MM.1S (cell line): ENCODE results near the gene ZNF280D.

Experiments used
- DNase-seq: peaks from one replicate; pipeline ENCODE4 v3.0.0-alpha.2; 2015
- H2AFZ ChIP-seq: fragments of 300-600 bp; sonication (generic); 2 replicates; pipeline ENCODE4 v1.6.0; 2016; ENCODE audit warnings: antibody characterized with exemption, low read length
- H3F3A ChIP-seq: fragments of 300-600 bp; sonication (generic); 2 replicates; pipeline ENCODE4 v1.6.1; 2016; ENCODE audit warnings: mild to moderate bottlenecking, antibody characterized with exemption, low read length, moderate library complexity, mixed read lengths; ENCODE audit not compliant: insufficient read depth
- H3K27ac ChIP-seq: fragments of 300-600 bp; sonication (generic); 2 replicates; pipeline ENCODE4 v1.5.1; 2016; ENCODE audit warnings: mild to moderate bottlenecking, low read length
- H3K27me3 ChIP-seq: fragments of 300-600 bp; sonication (generic); replicated peaks from 2 replicates; pipeline ENCODE4 v1.6.0; 2016; ENCODE audit warnings: low read length; ENCODE audit not compliant: insufficient read depth
- H3K36me3 ChIP-seq: fragments of 300-600 bp; sonication (generic); replicated peaks from 2 replicates; pipeline ENCODE4 v1.6.1; 2016; ENCODE audit warnings: mild to moderate bottlenecking, low read length, mixed read lengths; ENCODE audit not compliant: insufficient read depth
- H3K4me1 ChIP-seq: fragments of 300-600 bp; sonication (generic); 2 replicates; pipeline ENCODE4 v1.6.1; 2016; ENCODE audit warnings: low read length, mixed read lengths
- H3K4me2 ChIP-seq: fragments of 300-600 bp; sonication (generic); 2 replicates; pipeline ENCODE4 v1.6.0; 2016; ENCODE audit warnings: low read depth, low read length
- H3K4me3 ChIP-seq: fragments of 300-600 bp; sonication (generic); 2 replicates; pipeline ENCODE4 v1.5.1; 2016; ENCODE audit warnings: low read length, mixed read lengths
- H3K79me2 ChIP-seq: fragments of 300-600 bp; sonication (generic); 2 replicates; pipeline ENCODE4 v1.6.1; 2016; ENCODE audit warnings: mixed run types, low read length, mixed read lengths
- H3K9ac ChIP-seq: fragments of 300-600 bp; sonication (generic); 2 replicates; pipeline ENCODE4 v1.6.1; 2016; ENCODE audit warnings: low read length, mixed read lengths
- H3K9me2 ChIP-seq: fragments of 300-600 bp; sonication (generic); replicated peaks from 2 replicates; pipeline ENCODE4 v1.6.1; 2016; ENCODE audit warnings: mild to moderate bottlenecking, low read length, mixed read lengths; ENCODE audit not compliant: insufficient read depth
- H3K9me3 ChIP-seq: fragments of 300-600 bp; sonication (generic); replicated peaks from 2 replicates; pipeline ENCODE4 v1.6.1; 2016; ENCODE audit warnings: mild to moderate bottlenecking, low read length, mixed read lengths; ENCODE audit not compliant: insufficient read depth
- H4K20me1 ChIP-seq: fragments of 300-600 bp; sonication (generic); 2 replicates; pipeline ENCODE4 v1.6.1; 2016; ENCODE audit warnings: mild to moderate bottlenecking, low read length, moderate library complexity, mixed read lengths; ENCODE audit not compliant: insufficient read depth
- EZH2 ChIP-seq: fragments of 300-600 bp; sonication (generic); optimal IDR thresholded peaks from 2 replicates; pipeline ENCODE3; 2017; ENCODE audit warnings: low read depth, mild to moderate bottlenecking, antibody characterized with exemption, low read length, mixed read lengths
- EZH2phosphoT487 ChIP-seq: fragments of 300-600 bp; sonication (generic); IDR thresholded peaks from 2 replicates; pipeline ENCODE4 v1.6.1; 2018; ENCODE audit warnings: antibody characterized with exemption, low read length
- TF ChIP-seq, protein P1 (sequence below): fragments of 300-600 bp; sonication (generic); IDR thresholded peaks from 2 replicates; pipeline ENCODE4 v1.5.1; 2016; ENCODE audit warnings: antibody characterized with exemption, low read length, mixed read lengths

Gene ZNF280D

DNA sequence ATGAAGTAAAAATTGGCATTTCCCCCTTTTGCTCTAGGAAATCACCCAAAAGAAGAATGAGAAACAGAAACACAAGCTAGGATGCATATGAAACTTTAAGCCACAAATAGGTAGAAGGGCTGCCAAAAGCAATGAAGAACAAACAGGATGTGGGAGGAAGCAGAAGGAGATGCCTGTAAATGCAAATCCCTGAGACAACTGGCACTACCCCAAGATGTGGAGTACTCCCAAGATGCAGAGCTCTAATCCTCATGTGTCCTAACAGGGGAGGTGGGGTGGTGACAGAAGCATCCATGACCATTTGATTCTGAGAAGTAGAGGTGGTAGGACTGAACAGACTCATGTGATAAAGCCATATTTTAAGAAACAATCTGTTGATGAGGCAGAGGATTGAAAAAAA, 31.9 kb upstream of the ZNF280D start:
- no peaks in the 10 kb centered on the region for H3K79me2 ChIP-seq
- peak; percentile 21 for DNase-seq
- no peak for TF ChIP-seq EZH2phosphoT487
- no peak for TF ChIP-seq EZH2
- TF ChIP-seq, protein P1, sequence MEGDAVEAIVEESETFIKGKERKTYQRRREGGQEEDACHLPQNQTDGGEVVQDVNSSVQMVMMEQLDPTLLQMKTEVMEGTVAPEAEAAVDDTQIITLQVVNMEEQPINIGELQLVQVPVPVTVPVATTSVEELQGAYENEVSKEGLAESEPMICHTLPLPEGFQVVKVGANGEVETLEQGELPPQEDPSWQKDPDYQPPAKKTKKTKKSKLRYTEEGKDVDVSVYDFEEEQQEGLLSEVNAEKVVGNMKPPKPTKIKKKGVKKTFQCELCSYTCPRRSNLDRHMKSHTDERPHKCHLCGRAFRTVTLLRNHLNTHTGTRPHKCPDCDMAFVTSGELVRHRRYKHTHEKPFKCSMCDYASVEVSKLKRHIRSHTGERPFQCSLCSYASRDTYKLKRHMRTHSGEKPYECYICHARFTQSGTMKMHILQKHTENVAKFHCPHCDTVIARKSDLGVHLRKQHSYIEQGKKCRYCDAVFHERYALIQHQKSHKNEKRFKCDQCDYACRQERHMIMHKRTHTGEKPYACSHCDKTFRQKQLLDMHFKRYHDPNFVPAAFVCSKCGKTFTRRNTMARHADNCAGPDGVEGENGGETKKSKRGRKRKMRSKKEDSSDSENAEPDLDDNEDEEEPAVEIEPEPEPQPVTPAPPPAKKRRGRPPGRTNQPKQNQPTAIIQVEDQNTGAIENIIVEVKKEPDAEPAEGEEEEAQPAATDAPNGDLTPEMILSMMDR, result no peak

DNA sequence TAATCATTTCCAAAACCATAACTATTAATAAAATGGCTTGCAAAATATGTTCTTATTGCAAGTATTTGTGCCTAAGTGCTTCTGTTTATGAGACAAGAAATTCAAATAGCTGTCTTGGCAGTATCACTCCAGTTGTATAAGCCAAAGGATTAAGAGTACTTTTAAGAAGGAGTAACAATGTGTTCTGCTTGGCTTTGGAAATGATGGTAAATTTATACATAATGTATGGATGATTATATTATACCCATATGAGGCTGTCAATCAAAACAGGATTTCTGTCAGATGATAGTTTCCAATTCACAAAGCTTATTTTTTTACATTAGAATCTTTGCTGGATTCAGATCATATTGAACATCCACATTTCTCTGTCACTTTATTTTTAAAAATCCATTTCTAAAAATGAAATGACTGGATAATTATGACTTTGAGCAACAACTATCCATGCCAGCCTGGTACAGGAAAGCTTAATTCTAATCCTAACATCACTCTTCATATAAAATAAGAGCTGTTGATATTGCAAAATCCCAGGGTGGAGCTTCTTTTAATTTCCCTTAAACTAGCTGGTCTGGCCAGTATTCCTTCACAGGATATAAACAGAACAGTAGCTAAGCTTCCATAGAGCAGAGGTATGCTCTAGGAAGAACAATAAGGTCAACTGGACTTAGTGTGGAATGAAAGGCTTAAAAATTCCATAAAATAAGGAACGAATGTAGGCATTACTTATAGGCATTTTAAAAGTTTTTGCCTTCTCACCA, 30.0 kb upstream of the ZNF280D start:
- no peak overlapping the region for H3K27ac ChIP-seq

More for the DNA sequence above, 31.9 kb upstream of the ZNF280D start:
- H3F3A ChIP-seq, result no peaks in the 10 kb centered on the region
- H3K9me3 ChIP-seq, result no peaks in the 10 kb centered on the region
- H4K20me1 ChIP-seq, result no peaks in the 10 kb centered on the region
- peaks cover 13% of the 10 kb centered on the region for H3K4me1 ChIP-seq
- H2AFZ ChIP-seq, result peak overlapping the region; percentile 32
- no peaks in the 10 kb centered on the region for H3K9me2 ChIP-seq
- no peak overlapping the region for H3K4me3 ChIP-seq
- H3K27ac ChIP-seq, result 0 out of 2 replicates have a peak overlapping the region, but pooled peaks have one; percentile 0
- H3K9ac ChIP-seq, result no peak overlapping the region
- H3K36me3 ChIP-seq, result no peaks in the 10 kb centered on the region
- peak overlapping the region; percentile 10; the same call in 1 of the 2 replicates for H3K4me2 ChIP-seq
- H3K27me3 ChIP-seq, result no peaks in the 10 kb centered on the region

DNA sequence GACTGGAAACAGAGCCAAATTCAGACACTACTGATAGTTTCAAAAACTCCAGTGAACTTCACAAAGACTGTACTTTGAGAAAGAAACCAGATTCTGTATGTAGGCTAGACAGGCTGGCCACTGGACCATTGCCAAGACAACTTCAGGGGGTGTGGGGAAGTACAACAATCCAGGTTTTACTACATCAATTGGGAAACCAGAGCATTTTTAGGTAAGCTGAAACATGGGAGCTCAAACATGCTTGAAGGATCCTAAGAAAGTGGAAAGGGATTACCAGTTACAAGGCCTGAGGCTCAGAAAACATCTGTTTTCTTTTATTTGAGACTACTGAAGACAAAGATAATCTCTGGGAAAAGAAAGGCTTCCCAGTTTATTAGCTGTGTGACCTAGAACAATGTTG, 26.9 kb upstream of the ZNF280D start:
- Histone ChIP-seq H3K9me2 (no peaks in the 10 kb centered on the region), H3K79me2 (no peaks in the 10 kb centered on the region), H3K27me3 (no peaks in the 10 kb centered on the region), H3K9me3 (no peaks in the 10 kb centered on the region), H3K4me1 (peaks cover 4% of the 10 kb centered on the region), H3K36me3 (no peaks in the 10 kb centered on the region), H4K20me1 (no peaks in the 10 kb centered on the region), H3K4me3 (no peak overlapping the region), H3K9ac (no peak overlapping the region), H3K27ac (no peak overlapping the region), H2AFZ (no peak overlapping the region), H3F3A (no peaks in the 10 kb centered on the region), H3K4me2 (no peak overlapping the region)
- TF ChIP-seq EZH2 (no peak), EZH2phosphoT487 (no peak)
- TF ChIP-seq, protein P1, result no peak
- DNase-seq, result no peak

More for the DNA sequence above, 30.0 kb upstream of the ZNF280D start:
- Histone ChIP-seq H3K4me1 (peaks cover 13% of the 10 kb centered on the region), H3K36me3 (no peaks in the 10 kb centered on the region), H2AFZ (no peak overlapping the region), H3K79me2 (no peaks in the 10 kb centered on the region), H3K4me2 (no peak overlapping the region), H3K9me2 (no peaks in the 10 kb centered on the region), H4K20me1 (no peaks in the 10 kb centered on the region), H3K9ac (no peak overlapping the region), H3K27me3 (no peaks in the 10 kb centered on the region), H3K4me3 (no peak overlapping the region), H3F3A (no peaks in the 10 kb centered on the region), H3K9me3 (no peaks in the 10 kb centered on the region)
- TF ChIP-seq EZH2 (no peak), EZH2phosphoT487 (no peak)
- TF ChIP-seq, protein P1, result no peak
- no peak for DNase-seq
